ENCODE measurements around the gene ERG. TPM values are rescaled to one million over a fixed set of nuclear protein-coding genes. Genes with fewer than 3 reads are reported as not detected.

Gene ERG
- total RNA-seq, 1 experiment from 2014 or later = not detected

GRCh38 chr21:38444691-38445090 is 53.6 kb downstream of the ERG start:
- Histone ChIP-seq H3K9me3 (no peaks in the 10 kb centered on the region), H3K4me1 (no peaks in the 10 kb centered on the region), H3K4me3 (ENCODE audit: low read depth, low read length) (no peak overlapping the region), H3K36me3 (ENCODE audit: control insufficient read depth, insufficient read depth, low read length) (no peaks in the 10 kb centered on the region), H3K27me3 (replicated peaks; ENCODE audit: control insufficient read depth, insufficient read depth, low read length) (no peaks in the 10 kb centered on the region; the same call in 1 of the 2 replicates)
- H3K9me3 Mint-ChIP-seq (ENCODE audit: unreplicated experiment) = no peaks in the 10 kb centered on the region
- CTCF ChIA-PET = interaction anchor here (0.5 kb wide), 1 partner anchor 1233 kb away, joined by 3 read pairs; no protein-coding TSS in a partner anchor
- H3K27ac Mint-ChIP-seq (ENCODE audit: unreplicated experiment) = no peak overlapping the region
- intact Hi-C loops (cut with micrococcal nuclease; ENCODE audit: unreplicated experiment) = no loop called here
- no peak for DNase-seq
- peaks cover 10% of the 10 kb centered on the region for H3K27me3 Mint-ChIP-seq (ENCODE audit: insufficient read depth, unreplicated experiment)
- no peaks in the 10 kb centered on the region for H3K4me1 Mint-ChIP-seq (ENCODE audit: low read depth, unreplicated experiment)
- no TSS peak for BruUV-seq (replicated peaks)
- no peak for TF ChIP-seq CTCF (IDR thresholded peaks at IDR 0.05; ENCODE audit: insufficient read depth in 1 of 2, low read depth in 1 of 2, low read length in 1 of 2, severe bottlenecking in 1 of 2, unreplicated experiment in 1 of 2)
- no peak overlapping the region for H3K4me3 Mint-ChIP-seq (ENCODE audit: unreplicated experiment)
- H3K36me3 Mint-ChIP-seq (ENCODE audit: insufficient read depth, unreplicated experiment) = no peaks in the 10 kb centered on the region
- POLR2A ChIA-PET = no interaction called here

DNA sequence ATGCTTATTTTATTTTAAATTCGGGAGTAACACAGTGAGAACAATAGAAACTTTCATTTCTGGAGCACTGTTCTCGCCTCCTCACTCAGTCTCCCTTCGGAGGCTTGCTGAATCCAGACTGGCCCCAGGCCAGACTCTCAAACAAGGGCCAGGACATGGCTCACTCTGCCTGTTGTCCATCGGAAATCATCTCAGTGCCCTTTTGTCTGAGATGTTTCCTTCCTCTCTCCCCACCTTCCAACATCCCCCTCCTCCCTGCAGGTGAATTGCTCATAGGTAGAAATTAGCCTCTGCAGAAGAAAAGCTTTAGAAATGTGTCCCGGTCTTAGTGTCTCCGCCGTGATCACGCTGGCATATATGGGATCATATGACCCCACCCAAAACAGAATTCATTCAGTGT is 55.2 kb downstream of the ERG start:
- ChIA-PET CTCF (no interaction called here), POLR2A (no interaction called here)
- intact Hi-C loops (cut with micrococcal nuclease; ENCODE audit: unreplicated experiment) = no loop called here
- no peaks in the 10 kb centered on the region for H3K36me3 Mint-ChIP-seq (ENCODE audit: insufficient read depth, unreplicated experiment)
- BruUV-seq (replicated peaks) = no TSS peak
- TF ChIP-seq CTCF (IDR thresholded peaks at IDR 0.05; ENCODE audit: insufficient read depth in 1 of 2, low read depth in 1 of 2, low read length in 1 of 2, severe bottlenecking in 1 of 2, unreplicated experiment in 1 of 2) = no peak
- H3K4me3 Mint-ChIP-seq (ENCODE audit: unreplicated experiment) = no peak overlapping the region
- H3K4me3 ChIP-seq (ENCODE audit: low read depth, low read length) = no peak overlapping the region
- H3K27ac Mint-ChIP-seq (ENCODE audit: unreplicated experiment) = no peak overlapping the region
- no peaks in the 10 kb centered on the region for H3K36me3 ChIP-seq (ENCODE audit: control insufficient read depth, insufficient read depth, low read length)
- peaks cover 10% of the 10 kb centered on the region for H3K27me3 Mint-ChIP-seq (ENCODE audit: insufficient read depth, unreplicated experiment)
- H3K27me3 ChIP-seq (replicated peaks; ENCODE audit: control insufficient read depth, insufficient read depth, low read length) = no peaks in the 10 kb centered on the region; the same call in 1 of the 2 replicates
- H3K4me1 ChIP-seq = no peaks in the 10 kb centered on the region
- no peak for DNase-seq
- no peaks in the 10 kb centered on the region for H3K4me1 Mint-ChIP-seq (ENCODE audit: low read depth, unreplicated experiment)
- no peaks in the 10 kb centered on the region for H3K9me3 Mint-ChIP-seq (ENCODE audit: unreplicated experiment)
- no peaks in the 10 kb centered on the region for H3K9me3 ChIP-seq

- Histone ChIP-seq H3K36me3 (ENCODE audit: control insufficient read depth, insufficient read depth, low read length) (no peaks in the 10 kb centered on the region), H3K9me3 (no peaks in the 10 kb centered on the region), H3K4me3 (ENCODE audit: low read depth, low read length) (no peak overlapping the region), H3K4me1 (no peaks in the 10 kb centered on the region), H3K27me3 (replicated peaks; ENCODE audit: control insufficient read depth, insufficient read depth, low read length) (no peaks in the 10 kb centered on the region)
- Mint-ChIP-seq H3K27ac (ENCODE audit: unreplicated experiment) (no peak overlapping the region), H3K36me3 (ENCODE audit: insufficient read depth, unreplicated experiment) (no peaks in the 10 kb centered on the region), H3K4me1 (ENCODE audit: low read depth, unreplicated experiment) (no peaks in the 10 kb centered on the region), H3K4me3 (ENCODE audit: unreplicated experiment) (no peak overlapping the region), H3K27me3 (ENCODE audit: insufficient read depth, unreplicated experiment) (peaks cover 8% of the 10 kb centered on the region), H3K9me3 (ENCODE audit: unreplicated experiment) (no peaks in the 10 kb centered on the region)
- no TSS peak for BruUV-seq (replicated peaks)
- no peak for DNase-seq
- ChIA-PET CTCF (no interaction called here), POLR2A (no interaction called here)
- intact Hi-C loops (cut with micrococcal nuclease; ENCODE audit: unreplicated experiment) = no loop called here
- no peak for TF ChIP-seq CTCF (IDR thresholded peaks at IDR 0.05; ENCODE audit: insufficient read depth in 1 of 2, low read depth in 1 of 2, low read length in 1 of 2, severe bottlenecking in 1 of 2, unreplicated experiment in 1 of 2)
Measured at GRCh38 chr21:38441153-38441552, 57.1 kb downstream of the ERG start.
